NCI-H2171 (cell line): ENCODE measurements around the gene IGF1.

Experiments
- DNase-seq: peaks from one replicate; lab custom pipeline; 2025; lab: John Stamatoyannopoulos, UW

Gene IGF1

GRCh38 chr12:102496591-102496990 is 16.2 kb upstream of the IGF1 start:
- no peak for DNase-seq

- DNase-seq, result no peak
Measured at GRCh38 chr12:102487226-102487625, 6.9 kb upstream of the IGF1 start.

- no peak for DNase-seq
Measured at GRCh38 chr12:102486153-102486552, 5.8 kb upstream of the IGF1 start.

DNA sequence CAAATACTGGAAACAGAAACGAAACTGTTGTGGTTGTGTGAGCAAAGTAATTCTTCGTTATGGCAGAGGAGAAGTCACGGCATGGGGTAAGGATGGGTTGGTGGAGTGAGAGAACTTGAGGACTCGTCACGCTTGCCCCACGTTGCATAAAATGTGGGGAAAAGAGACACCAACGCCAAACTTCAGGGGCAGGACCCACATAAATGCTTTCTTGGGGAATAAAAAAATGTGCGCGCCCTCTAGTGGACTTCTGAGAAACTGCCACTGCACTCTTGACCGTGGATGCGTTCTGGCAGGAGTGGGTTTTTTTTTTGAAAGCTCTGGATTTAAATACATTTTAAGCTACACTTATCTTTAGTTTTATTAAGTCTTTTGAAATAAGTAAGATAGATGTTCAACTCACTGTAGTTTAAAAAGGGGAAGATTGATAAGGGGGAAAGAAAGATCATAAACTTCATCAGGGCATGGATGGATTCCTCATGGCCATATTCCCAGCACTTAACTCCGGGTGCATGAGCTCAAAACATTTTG is 4.1 kb upstream of the IGF1 start:
- no peak for DNase-seq

- no peak for DNase-seq
Measured at GRCh38 chr12:102484017-102484416, 3.7 kb upstream of the IGF1 start.

DNA sequence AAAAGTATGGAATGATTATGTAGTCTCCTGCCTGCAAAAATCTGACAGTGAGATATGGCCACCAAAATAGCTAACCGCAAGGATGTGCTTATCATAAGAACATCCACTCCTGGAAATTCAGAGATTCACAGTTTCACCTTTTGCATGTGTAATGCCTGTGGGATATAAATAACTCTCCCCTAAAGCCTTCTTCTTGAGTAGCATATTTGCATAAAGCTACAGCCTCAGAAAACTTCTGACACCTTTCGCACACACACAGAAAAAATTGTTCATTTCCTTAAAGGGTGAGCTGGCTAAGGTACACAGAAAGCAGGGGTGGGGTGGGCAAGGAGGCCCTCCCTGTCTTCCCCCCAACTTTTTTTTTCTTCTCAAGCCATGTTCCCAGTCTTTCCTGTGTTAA is 3.1 kb upstream of the IGF1 start:
- DNase-seq, result no peak

- DNase-seq, result no peak
Measured at GRCh38 chr12:102481705-102482425, 1.5 kb upstream of the IGF1 start.

- no peak for DNase-seq
Measured at GRCh38 chr12:102479939-102480338, 424 bp downstream of the IGF1 start.

GRCh38 chr12:102479099-102479885 is 1.1 kb downstream of the IGF1 start:
- no peak for DNase-seq

GRCh38 chr12:102478405-102479098 is 1.8 kb downstream of the IGF1 start:
- DNase-seq, result no peak

- no peak for DNase-seq
Measured at GRCh38 chr12:102475355-102475754, 5.0 kb downstream of the IGF1 start.

DNA sequence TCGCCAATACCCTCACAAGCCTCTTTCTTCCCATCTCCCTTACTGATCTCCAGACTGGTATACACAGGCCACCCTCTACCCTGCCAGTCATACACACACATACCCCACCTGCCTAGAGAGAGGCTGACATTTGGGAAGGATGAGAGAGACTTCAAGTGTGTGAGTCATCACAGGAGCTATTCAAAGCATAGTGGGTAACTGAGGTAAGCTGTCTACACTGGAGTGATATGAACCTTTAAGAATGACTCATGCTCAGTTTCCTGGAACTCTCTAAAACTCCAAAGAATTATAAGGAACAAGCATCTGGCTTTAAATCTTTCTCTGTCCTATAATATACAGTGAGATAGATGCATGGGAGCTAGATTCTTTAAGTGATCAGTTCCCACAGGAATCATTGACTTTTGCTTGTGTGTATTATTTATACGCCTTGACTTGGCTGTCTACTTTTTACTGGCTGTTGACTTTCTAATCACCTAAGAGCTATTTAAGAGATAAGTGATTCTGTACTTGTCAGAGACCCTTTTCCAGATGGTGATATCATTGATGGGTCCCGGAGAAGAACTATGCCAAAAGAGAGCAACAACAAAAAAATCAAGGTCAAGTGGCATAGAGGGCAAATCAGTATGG is 5.8 kb downstream of the IGF1 start:
- no peak for DNase-seq

DNA sequence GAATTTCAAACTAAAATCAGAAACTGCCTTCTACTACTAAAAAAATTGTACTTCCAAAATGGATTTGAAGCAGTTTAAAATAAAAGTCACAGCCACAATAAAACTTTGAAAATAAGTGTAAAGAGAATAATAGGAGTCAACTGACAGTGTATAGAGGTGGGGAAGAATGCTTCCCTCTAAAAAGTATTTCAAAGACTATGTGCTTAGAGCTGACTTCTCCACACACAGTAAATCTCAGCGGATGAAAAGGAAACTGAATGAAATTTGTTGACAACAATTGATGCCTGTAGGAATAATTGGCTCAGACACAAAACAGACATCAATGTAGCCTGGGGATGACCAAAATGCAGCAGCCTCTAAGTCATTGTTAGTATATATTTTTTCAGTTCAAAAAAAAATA is 7.9 kb downstream of the IGF1 start:
- DNase-seq, result no peak

DNA sequence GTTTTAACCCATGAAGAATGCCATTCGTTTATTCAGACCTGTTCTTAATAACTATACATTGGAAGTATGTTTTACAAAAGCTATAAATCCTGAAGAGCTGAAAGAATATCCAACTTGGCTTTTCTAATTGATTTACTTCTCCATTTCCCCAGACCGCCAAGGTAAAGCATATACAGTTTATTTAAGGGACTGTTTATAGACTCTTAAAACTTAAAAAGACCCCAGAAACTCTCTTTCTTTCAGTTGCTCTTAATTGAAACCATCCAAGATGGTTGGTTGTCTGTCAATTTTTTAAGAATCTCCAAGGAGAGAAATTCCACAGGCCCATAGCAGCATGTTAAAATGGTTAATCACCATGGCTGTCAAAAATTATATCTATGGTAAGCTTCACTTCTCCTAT is 8.8 kb downstream of the IGF1 start:
- DNase-seq, result no peak

- no peak for DNase-seq
Measured at GRCh38 chr12:102470945-102471344, 9.4 kb downstream of the IGF1 start.

- DNase-seq, result no peak
Measured at GRCh38 chr12:102468261-102468915, 12.0 kb downstream of the IGF1 start.

DNA sequence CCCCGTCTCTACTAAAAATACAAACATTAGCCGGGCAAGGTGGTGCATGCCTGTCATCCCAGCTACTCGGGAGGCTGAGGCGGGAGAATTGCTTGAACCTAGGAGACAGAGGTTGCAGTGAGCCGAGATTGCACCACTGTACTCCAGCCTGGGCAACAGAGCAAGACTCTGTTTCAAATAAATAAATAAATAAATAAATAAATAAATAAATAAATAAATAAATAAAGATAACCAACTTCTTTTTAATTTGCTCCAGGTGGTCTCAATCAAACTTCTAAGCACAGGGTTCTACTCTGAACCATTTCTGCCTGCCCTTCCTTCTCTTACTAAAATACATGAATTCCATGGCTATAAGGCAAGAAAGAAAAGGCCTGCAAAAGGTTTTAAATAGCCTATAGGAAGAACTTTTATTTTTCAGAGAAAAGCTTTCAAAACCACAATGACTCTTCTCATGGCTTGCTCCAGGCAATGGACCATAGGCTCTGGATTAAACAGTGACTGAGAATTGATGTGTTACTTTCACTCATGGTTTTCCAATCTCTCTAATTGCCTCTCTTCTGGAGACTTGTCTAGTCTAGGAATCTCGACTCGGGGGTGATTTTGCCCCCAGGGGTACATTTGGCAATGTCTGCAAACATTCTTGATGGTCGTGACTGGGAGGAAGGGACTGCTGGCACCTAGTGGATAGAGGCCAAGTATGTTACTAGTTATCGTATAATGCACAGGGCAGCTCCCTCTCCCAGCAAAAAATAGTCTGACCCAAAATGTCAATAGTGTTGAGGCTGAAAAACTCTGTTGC is 14.4 kb downstream of the IGF1 start:
- no peak for DNase-seq

DNA sequence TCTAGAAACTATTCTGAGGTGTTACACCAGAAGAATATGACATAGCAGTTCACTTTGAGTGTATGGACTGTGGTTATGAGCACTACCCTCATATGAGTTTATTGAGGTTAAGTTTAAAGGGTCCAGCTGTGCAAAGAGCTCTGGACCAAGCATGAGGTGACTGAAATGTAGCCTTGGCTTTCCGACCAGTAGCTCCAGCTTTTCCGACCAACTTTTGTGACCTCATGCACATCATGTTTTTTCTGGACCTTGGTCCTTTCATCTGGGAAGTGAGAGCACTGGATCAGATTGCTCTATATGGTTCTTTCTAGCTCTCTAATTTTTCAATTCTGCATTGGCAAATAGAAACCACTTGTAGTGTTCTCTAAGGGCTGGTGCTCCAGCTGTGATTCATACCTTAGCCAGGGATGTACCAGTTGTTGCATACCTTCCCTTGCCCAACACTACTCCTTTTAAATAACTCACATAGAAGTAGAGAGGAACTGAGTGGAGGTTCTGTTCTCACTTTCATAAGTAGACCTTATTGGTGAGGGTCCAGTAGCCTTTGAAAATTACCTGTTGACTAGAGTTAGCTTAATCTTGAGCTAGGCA is 16.6 kb downstream of the IGF1 start:
- DNase-seq, result no peak

GRCh38 chr12:102462795-102463465 is 17.4 kb downstream of the IGF1 start:
- no peak for DNase-seq

- DNase-seq, result no peak
Measured at GRCh38 chr12:102462386-102462785, 18.0 kb downstream of the IGF1 start.
